NCI-H345 treated with DMSO at 0.1 percent for 48 hours (cell line): ENCODE data around the gene PSMD7.
A peak's percentile ranks its signal among the peaks of the same experiment; 100 is the strongest.
"Not testable (repeated sequence)": the region's sequence is repeated elsewhere in the genome, so short reads cannot be mapped to it uniquely, and the experiment has no call there.

Source experiments
- DNase-seq: peaks from one replicate; lab custom pipeline; 2025; ENCODE audit not compliant: unreplicated experiment; lab: John Stamatoyannopoulos, UW

The PSMD7 gene

GRCh38 chr16:74296104-74296431 lies 546 bp upstream of the PSMD7 start:
- no peak for DNase-seq

- no peak for DNase-seq
Observed at GRCh38 chr16:74297145-74297665, 591 bp downstream of the PSMD7 start.

- no peak for DNase-seq
Observed at GRCh38 chr16:74298104-74298503, 1.5 kb downstream of the PSMD7 start.

GRCh38 chr16:74302341-74302740 lies 5.7 kb downstream of the PSMD7 start:
- DNase-seq: no peak

GRCh38 chr16:74304164-74304834 lies 7.7 kb downstream of the PSMD7 start:
- DNase-seq: no peak

GRCh38 chr16:74304835-74305176 lies 8.2 kb downstream of the PSMD7 start:
- no peak for DNase-seq

GRCh38 chr16:74305281-74305680 lies 8.7 kb downstream of the PSMD7 start:
- no peak for DNase-seq

GRCh38 chr16:74305978-74306784 lies 9.6 kb downstream of the PSMD7 start:
- DNase-seq: no peak

GRCh38 chr16:74307383-74307782 lies 10.8 kb downstream of the PSMD7 start:
- DNase-seq: no peak

GRCh38 chr16:74309789-74310781 lies 13.5 kb downstream of the PSMD7 start:
- peak; percentile 2 for DNase-seq

- no peak for DNase-seq
Observed at GRCh38 chr16:74315059-74315458, 18.4 kb downstream of the PSMD7 start.

- no peak for DNase-seq
Observed at GRCh38 chr16:74320707-74321106, 24.1 kb downstream of the PSMD7 start.

- DNase-seq: no peak
Observed at GRCh38 chr16:74321356-74321755, 24.7 kb downstream of the PSMD7 start.

- DNase-seq: no peak
Observed at GRCh38 chr16:74322301-74322710, 25.7 kb downstream of the PSMD7 start.

GRCh38 chr16:74324777-74325176 lies 28.2 kb downstream of the PSMD7 start:
- not testable (repeated sequence) for DNase-seq

GRCh38 chr16:74325641-74326040 lies 29.0 kb downstream of the PSMD7 start:
- no peak for DNase-seq

GRCh38 chr16:74328346-74328745 lies 31.7 kb downstream of the PSMD7 start:
- DNase-seq: not testable (repeated sequence)

- DNase-seq: not testable (repeated sequence)
Observed at GRCh38 chr16:74332469-74332868, 35.9 kb downstream of the PSMD7 start.

GRCh38 chr16:74337506-74337905 lies 40.9 kb downstream of the PSMD7 start:
- not testable (repeated sequence) for DNase-seq

- not testable (repeated sequence) for DNase-seq
Observed at GRCh38 chr16:74339226-74339625, 42.6 kb downstream of the PSMD7 start.

- not testable (repeated sequence) for DNase-seq
Observed at GRCh38 chr16:74353038-74353437, 56.4 kb downstream of the PSMD7 start.
